Spleen (tissue), 11 donors: ENCODE results near the gene ROR1. TPM values are rescaled to one million over a fixed set of nuclear protein-coding genes. Genes with fewer than 3 reads are reported as not detected.

ENCODE experiments used
- DNase-seq: peaks from one replicate; pipeline ENCODE4 v3.0.0-alpha.2; 2020
- H3K27ac ChIP-seq, 8 donors: fragments of 200-600 bp; sonication (generic) in 7 of 8; 1 replicate in 4 of 8; 2 replicates in 4 of 8; pipeline versions ENCODE4 v1.5.0 to v1.8.0; 2016 to 2021; ENCODE audit warnings: inconsistent platforms in 4 of 8, mild to moderate bottlenecking in 4 of 8, moderate library complexity in 1 of 8
- H3K27me3 ChIP-seq, 7 donors: fragments of 200-600 bp; sonication (generic) in 6 of 7; replicated peaks in 1 of 7; 1 replicate in 4 of 7; 2 replicates in 3 of 7; pipeline versions ENCODE4 v1.5.0 to v1.8.0; 2016 to 2021; ENCODE audit warnings: inconsistent platforms in 3 of 7, mild to moderate bottlenecking in 1 of 7
- H3K36me3 ChIP-seq, 6 donors: fragments of 200-600 bp; sonication (generic) in 5 of 6; 1 replicate in 4 of 6; 2 replicates in 2 of 6; pipeline versions ENCODE4 v1.5.0 to v1.8.0; 2016 to 2021; ENCODE audit warnings: inconsistent platforms in 2 of 6
- H3K4me1 ChIP-seq, 6 donors: fragments of 200-600 bp; sonication (generic) in 5 of 6; 1 replicate in 3 of 6; 2 replicates in 3 of 6; pipeline versions ENCODE4 v1.5.0 to v1.8.0; 2016 to 2021; ENCODE audit warnings: inconsistent platforms in 3 of 6
- H3K4me3 ChIP-seq, 8 donors: fragments of 200-600 bp; sonication (generic) in 7 of 8; 1 replicate in 4 of 8; 2 replicates in 4 of 8; pipeline versions ENCODE4 v1.5.0 to v1.8.0; 2016 to 2021; ENCODE audit warnings: inconsistent platforms in 4 of 8, mild to moderate bottlenecking in 4 of 8, moderate library complexity in 2 of 8
- H3K9me3 ChIP-seq, 8 donors: fragments of 200-600 bp; sonication (generic) in 7 of 8; 1 replicate in 4 of 8; 2 replicates in 4 of 8; pipeline versions ENCODE4 v1.5.0 to v1.8.0; 2016 to 2021; ENCODE audit warnings: inconsistent platforms in 4 of 8
- CTCF ChIP-seq, 11 experiments: fragments of 200-600 bp in 7 of 11; fragments of 450-650 bp in 4 of 11; sonication (generic) in 4 of 11; IDR thresholded peaks in 8 of 11; conservative IDR thresholded peaks in 3 of 11; 1 replicate in 7 of 11; 2 replicates in 4 of 11; pipeline versions ENCODE4 v1.4.0 to v1.8.0; 2016 to 2021; ENCODE audit warnings: antibody characterized with exemption in 11 of 11, inconsistent platforms in 4 of 11, mild to moderate bottlenecking in 1 of 11
- POLR2A ChIP-seq, 3 donors: fragments of 450-650 bp; IDR thresholded peaks; one replicate each; pipeline ENCODE4 v1.5.1; 2017; ENCODE audit warnings: antibody characterized with exemption in 3 of 3, mild to moderate bottlenecking in 1 of 3
- POLR2AphosphoS5 ChIP-seq, 3 donors: sonication (generic); formaldehyde crosslinking; IDR thresholded peaks; one replicate each; pipeline ENCODE4 v1.5.1; 2017; ENCODE audit warnings: antibody characterized with exemption in 3 of 3
- WGBS, 5 donors: extraction: QIAGEN DNeasy Blood & Tissue Kit in 3 of 5; methylation state at CpG; one replicate each; pipeline versions ENCODE4 v1.1.5 to v1.1.7; 2013 to 2018; 5-methylcytosine and 5-hydroxymethylcytosine counted together
- intact Hi-C: fragments of 100-400 bp; cut with DNase I; formaldehyde crosslinking; loops from one replicate; pipeline ENCODE4 v1.15.0; 2023; ENCODE audit warnings: low total_unique reads
- polyA plus RNA-seq, 3 donors: library from polyadenylated mRNA; stranded (reverse); fragments of 200-250 nt; gene quantifications; one replicate each; pipeline ENCODE4 v1.2.1, GENCODE V29; 2013
- total RNA-seq, 7 donors: library from RNA; depleted of rRNA in 3 of 7; stranded (reverse); fragments of >200 nt in 3 of 7; fragmentation: NEBNext Ultra II Directional in 4 of 7; extraction: Animal tissue kit (Norgen Biotek cat#: 25700) in 4 of 7; gene quantifications; one replicate each; pipeline versions ENCODE4 v1.1.0 to v1.2.1, GENCODE V29; 2016 to 2021
- donor health status: healthy with polysubstance abuse.
- donor health status: DM: no; HTN: no; CAD: no; lungs with moderate emphysema.
- donor health status: DM: no; HTN: no; CAD: no.
- donor health status: Bipolar disorder and iron deficiency.
- donor health status: healthy.
- donor health status: DM: no; HTN: no; CAD: no.
- donor health status: DM: yes; HTN: yes; CAD: no.

The ROR1 gene
- total and polyA plus RNA-seq, 10 donors, result 0.43 to 12.3 (median 6.4) TPM

- no peak overlapping the region for H3K4me3 ChIP-seq
- no peaks in the 10 kb centered on the region for H3K9me3 ChIP-seq
- TF ChIP-seq POLR2A (IDR thresholded peaks at IDR 0.05), result no peak
- TF ChIP-seq POLR2AphosphoS5 (IDR thresholded peaks at IDR 0.05), result no peak
- TF ChIP-seq CTCF (IDR thresholded peaks at IDR 0.05 in 8 of 11, conservative IDR thresholded peaks at IDR 0.05 in 3 of 11), result no peak
- H3K27me3 ChIP-seq, result no peaks in the 10 kb centered on the region
- DNase-seq, result no peak
- intact Hi-C loops, result no loop called here
- H3K27ac ChIP-seq, result no peak overlapping the region
- H3K4me1 ChIP-seq, result no peaks in the 10 kb centered on the region
- WGBS, 5 donors, result 65 to 80% (median 73%) methylated on average over 4 of the region's 4 CpGs
- H3K36me3 ChIP-seq, result no peaks in the 10 kb centered on the region
These were observed 210.6 kb downstream of the ROR1 start for GRCh38 chr1:63984257-63984929.

GRCh38 chr1:63984930-63985290 is 211.1 kb downstream of the ROR1 start:
- Histone ChIP-seq H3K27ac (no peak overlapping the region), H3K4me3 (no peak overlapping the region), H3K9me3 (no peaks in the 10 kb centered on the region), H3K36me3 (no peaks in the 10 kb centered on the region), H3K27me3 (no peaks in the 10 kb centered on the region), H3K4me1 (no peaks in the 10 kb centered on the region)
- no peak for TF ChIP-seq POLR2AphosphoS5 (IDR thresholded peaks at IDR 0.05)
- DNase-seq, result no peak
- intact Hi-C loops, result no loop called here
- 93 to 98% (median 94%) methylated on average over 5 of the region's 5 CpGs for WGBS, 5 donors

- H3K4me3 ChIP-seq, result no peak overlapping the region
- intact Hi-C loops, result no loop called here
- no peaks in the 10 kb centered on the region for H3K9me3 ChIP-seq
- no peak overlapping the region for H3K27ac ChIP-seq
- 79 to 93% (median 88%) methylated on average over 2 of the region's 2 CpGs for WGBS, 5 donors
- no peak for DNase-seq
- H3K4me1 ChIP-seq, result no peaks in the 10 kb centered on the region
- no peaks in the 10 kb centered on the region for H3K27me3 ChIP-seq
- TF ChIP-seq POLR2A (IDR thresholded peaks at IDR 0.05), result no peak
- no peak for TF ChIP-seq POLR2AphosphoS5 (IDR thresholded peaks at IDR 0.05)
- TF ChIP-seq CTCF (IDR thresholded peaks at IDR 0.05 in 8 of 11, conservative IDR thresholded peaks at IDR 0.05 in 3 of 11), result no peak
- H3K36me3 ChIP-seq, result no peaks in the 10 kb centered on the region
These were observed 213.3 kb downstream of the ROR1 start for GRCh38 chr1:63987014-63987627.

- H3K4me3 ChIP-seq, result no peak overlapping the region
These were observed 213.8 kb downstream of the ROR1 start for GRCh38 chr1:63987628-63988024.

More at GRCh38 chr1:63987628-63988024, 213.8 kb downstream of the ROR1 start:
- intact Hi-C loops, result no loop called here
- H3K27me3 ChIP-seq, result no peaks in the 10 kb centered on the region
- no peak for DNase-seq
- H3K36me3 ChIP-seq, result no peaks in the 10 kb centered on the region
- no peaks in the 10 kb centered on the region for H3K4me1 ChIP-seq
- WGBS, 5 donors, result 77 to 92% (median 87%) methylated on average over 3 of the region's 3 CpGs
- no peak overlapping the region for H3K27ac ChIP-seq
- TF ChIP-seq CTCF (IDR thresholded peaks at IDR 0.05 in 8 of 11, conservative IDR thresholded peaks at IDR 0.05 in 3 of 11), result no peak
- TF ChIP-seq POLR2AphosphoS5 (IDR thresholded peaks at IDR 0.05), result no peak
- TF ChIP-seq POLR2A (IDR thresholded peaks at IDR 0.05), result no peak
- no peaks in the 10 kb centered on the region for H3K9me3 ChIP-seq
